HEK293 (cell line): ENCODE measurements around the gene ASB6.

Source experiments
- BCL11A ChIP-seq: fragments of 450-650 bp; formaldehyde crosslinking; IDR thresholded peaks from 2 replicates; pipeline ENCODE4 v1.5.1; 2016; ENCODE audit warnings: low read depth, missing biosample characterization, missing genetic modification characterization
- SCRT2 ChIP-seq: fragments of 450-650 bp; formaldehyde crosslinking; IDR thresholded peaks from 2 replicates; pipeline ENCODE4 v1.5.1; 2016; ENCODE audit warnings: missing biosample characterization, missing genetic modification characterization
- YY1 ChIP-seq: fragments of 450-650 bp; formaldehyde crosslinking; IDR thresholded peaks from 2 replicates; pipeline ENCODE4 v1.5.1; 2018; ENCODE audit warnings: missing biosample characterization, missing genetic modification characterization
- ZNF366 ChIP-seq: fragments of 450-650 bp; formaldehyde crosslinking; conservative IDR thresholded peaks from 2 replicates; pipeline ENCODE4 v1.5.1; 2016; ENCODE audit warnings: missing biosample characterization, missing genetic modification characterization
- ZNF610 ChIP-seq: fragments of 450-650 bp; formaldehyde crosslinking; IDR thresholded peaks from 2 replicates; pipeline ENCODE4 v1.5.1; 2016; ENCODE audit warnings: missing biosample characterization, missing genetic modification characterization, borderline replicate concordance
- ZNF76 ChIP-seq: fragments of 450-650 bp; formaldehyde crosslinking; IDR thresholded peaks from 2 replicates; pipeline ENCODE4; 2016; ENCODE audit warnings: low read depth, missing biosample characterization, missing genetic modification characterization, borderline replicate concordance
- TF ChIP-seq, protein P1 (sequence below): fragments of 450-650 bp; formaldehyde crosslinking; IDR thresholded peaks from 2 replicates; pipeline ENCODE4 v1.5.1; 2016; ENCODE audit warnings: missing biosample characterization, missing genetic modification characterization

GRCh38 chr9:129678844-129679243, 36.9 kb upstream of the ASB6 start:
- TF ChIP-seq, protein P1, sequence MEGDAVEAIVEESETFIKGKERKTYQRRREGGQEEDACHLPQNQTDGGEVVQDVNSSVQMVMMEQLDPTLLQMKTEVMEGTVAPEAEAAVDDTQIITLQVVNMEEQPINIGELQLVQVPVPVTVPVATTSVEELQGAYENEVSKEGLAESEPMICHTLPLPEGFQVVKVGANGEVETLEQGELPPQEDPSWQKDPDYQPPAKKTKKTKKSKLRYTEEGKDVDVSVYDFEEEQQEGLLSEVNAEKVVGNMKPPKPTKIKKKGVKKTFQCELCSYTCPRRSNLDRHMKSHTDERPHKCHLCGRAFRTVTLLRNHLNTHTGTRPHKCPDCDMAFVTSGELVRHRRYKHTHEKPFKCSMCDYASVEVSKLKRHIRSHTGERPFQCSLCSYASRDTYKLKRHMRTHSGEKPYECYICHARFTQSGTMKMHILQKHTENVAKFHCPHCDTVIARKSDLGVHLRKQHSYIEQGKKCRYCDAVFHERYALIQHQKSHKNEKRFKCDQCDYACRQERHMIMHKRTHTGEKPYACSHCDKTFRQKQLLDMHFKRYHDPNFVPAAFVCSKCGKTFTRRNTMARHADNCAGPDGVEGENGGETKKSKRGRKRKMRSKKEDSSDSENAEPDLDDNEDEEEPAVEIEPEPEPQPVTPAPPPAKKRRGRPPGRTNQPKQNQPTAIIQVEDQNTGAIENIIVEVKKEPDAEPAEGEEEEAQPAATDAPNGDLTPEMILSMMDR (tag by site-specific recombination) = no peak
- no peak for TF ChIP-seq ZNF76 (tag by site-specific recombination)
- TF ChIP-seq ZNF366 (tag by site-specific recombination) = no peak
- no peak for TF ChIP-seq YY1 (tag by site-specific recombination)
- no peak for TF ChIP-seq SCRT2 (tag by site-specific recombination)
- no peak for TF ChIP-seq BCL11A (tag by site-specific recombination)
- no peak for TF ChIP-seq ZNF610 (tag by site-specific recombination)
